ENCODE data around the gene OR8B12.

OR8B12 gene

DNA sequence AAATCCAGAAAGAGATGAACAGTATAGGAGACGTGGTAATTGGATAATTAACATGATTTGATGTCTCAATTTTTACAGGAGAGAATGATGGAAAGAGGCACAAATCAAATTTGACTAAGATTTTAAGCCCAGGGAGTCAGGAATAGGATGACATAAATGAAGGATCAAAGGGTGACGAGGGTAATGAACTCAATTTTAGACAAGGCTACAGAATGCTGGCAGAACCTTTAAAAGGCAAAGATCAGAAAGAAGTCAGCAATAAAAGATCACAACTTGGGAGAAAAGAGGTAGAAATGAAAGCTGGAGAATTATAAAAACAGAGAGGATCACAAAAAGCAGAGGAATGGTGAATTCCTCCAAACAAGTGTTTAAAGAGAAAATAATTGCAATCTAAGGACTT is 13.4 kb upstream of the OR8B12 start:
- H3K27me3 ChIP-seq (ENCODE audit: insufficient read depth, low read length, poor library complexity): no peaks in the 10 kb centered on the region
- no peak for ATAC-seq (ENCODE audit: insufficient read depth, low read depth)
- no peak overlapping the region for H3K27ac ChIP-seq (ENCODE audit: low read length)
- no peak overlapping the region for H3K4me2 ChIP-seq (ENCODE audit: insufficient read depth, low read length)
- TF ChIP-seq, protein P1, sequence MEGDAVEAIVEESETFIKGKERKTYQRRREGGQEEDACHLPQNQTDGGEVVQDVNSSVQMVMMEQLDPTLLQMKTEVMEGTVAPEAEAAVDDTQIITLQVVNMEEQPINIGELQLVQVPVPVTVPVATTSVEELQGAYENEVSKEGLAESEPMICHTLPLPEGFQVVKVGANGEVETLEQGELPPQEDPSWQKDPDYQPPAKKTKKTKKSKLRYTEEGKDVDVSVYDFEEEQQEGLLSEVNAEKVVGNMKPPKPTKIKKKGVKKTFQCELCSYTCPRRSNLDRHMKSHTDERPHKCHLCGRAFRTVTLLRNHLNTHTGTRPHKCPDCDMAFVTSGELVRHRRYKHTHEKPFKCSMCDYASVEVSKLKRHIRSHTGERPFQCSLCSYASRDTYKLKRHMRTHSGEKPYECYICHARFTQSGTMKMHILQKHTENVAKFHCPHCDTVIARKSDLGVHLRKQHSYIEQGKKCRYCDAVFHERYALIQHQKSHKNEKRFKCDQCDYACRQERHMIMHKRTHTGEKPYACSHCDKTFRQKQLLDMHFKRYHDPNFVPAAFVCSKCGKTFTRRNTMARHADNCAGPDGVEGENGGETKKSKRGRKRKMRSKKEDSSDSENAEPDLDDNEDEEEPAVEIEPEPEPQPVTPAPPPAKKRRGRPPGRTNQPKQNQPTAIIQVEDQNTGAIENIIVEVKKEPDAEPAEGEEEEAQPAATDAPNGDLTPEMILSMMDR (IDR thresholded peaks at IDR 0.05; ENCODE audit: borderline replicate concordance, extremely low read depth, low read length, poor library complexity, severe bottlenecking): no peak
- no peak for TF ChIP-seq EZH2 (IDR thresholded peaks at IDR 0.05; ENCODE audit: borderline replicate concordance, low read depth, low read length, severe bottlenecking)
- no peaks in the 10 kb centered on the region for H3K36me3 ChIP-seq (ENCODE audit: insufficient read depth, low read length)
- no peaks in the 10 kb centered on the region for H3K9me3 ChIP-seq (ENCODE audit: insufficient read depth, low read length, severe bottlenecking)
- H3K9ac ChIP-seq (ENCODE audit: low read depth, low read length): no peak overlapping the region
- DNase-seq: no peak
- H4K20me1 ChIP-seq (ENCODE audit: insufficient read depth, low read length): no peaks in the 10 kb centered on the region
- no peaks in the 10 kb centered on the region for H3K79me2 ChIP-seq (ENCODE audit: insufficient read depth, low read length)
- H3K4me3 ChIP-seq (ENCODE audit: low read depth in 1 of 2, low read length in 2 of 2): no peak overlapping the region
- no peaks in the 10 kb centered on the region for H3K4me1 ChIP-seq (ENCODE audit: insufficient read depth, low read length)
- H2AFZ ChIP-seq (ENCODE audit: low read depth, low read length): no peak overlapping the region

DNA sequence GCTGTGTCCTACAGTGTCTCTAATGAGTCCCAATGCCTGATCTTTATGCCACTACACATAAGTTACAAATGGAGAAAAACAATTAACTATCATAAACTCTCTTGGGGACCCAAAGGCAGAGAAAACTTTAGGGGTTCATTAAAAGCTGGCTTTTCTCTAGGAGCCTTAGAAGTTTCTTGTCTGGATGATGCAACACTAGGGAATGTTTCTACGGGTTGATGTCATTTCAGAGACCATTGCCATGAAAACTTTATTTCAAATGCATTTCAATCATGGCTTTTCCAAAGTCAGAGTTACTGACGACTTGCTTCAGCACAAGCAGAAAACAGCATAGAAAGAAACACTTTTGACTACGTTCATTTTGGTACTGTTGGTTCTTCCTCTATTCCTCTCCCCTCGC is 8.5 kb upstream of the OR8B12 start:
- no peak overlapping the region for H3K27ac ChIP-seq (ENCODE audit: low read length)
- DNase-seq (no peak), ATAC-seq (ENCODE audit: insufficient read depth, low read depth) (no peak)
- no peaks in the 10 kb centered on the region for H3K4me1 ChIP-seq (ENCODE audit: insufficient read depth, low read length)
- no peak overlapping the region for H3K9ac ChIP-seq (ENCODE audit: low read depth, low read length)
- H4K20me1 ChIP-seq (ENCODE audit: insufficient read depth, low read length): no peaks in the 10 kb centered on the region
- no peak overlapping the region for H3K4me3 ChIP-seq (ENCODE audit: low read depth in 1 of 2, low read length in 2 of 2)
- no peaks in the 10 kb centered on the region for H3K27me3 ChIP-seq (ENCODE audit: insufficient read depth, low read length, poor library complexity)
- H3K4me2 ChIP-seq (ENCODE audit: insufficient read depth, low read length): no peak overlapping the region
- H2AFZ ChIP-seq (ENCODE audit: low read depth, low read length): no peak overlapping the region
- H3K9me3 ChIP-seq (ENCODE audit: insufficient read depth, low read length, severe bottlenecking): no peaks in the 10 kb centered on the region
- H3K36me3 ChIP-seq (ENCODE audit: insufficient read depth, low read length): no peaks in the 10 kb centered on the region
- H3K79me2 ChIP-seq (ENCODE audit: insufficient read depth, low read length): no peaks in the 10 kb centered on the region
- TF ChIP-seq EZH2 (IDR thresholded peaks at IDR 0.05; ENCODE audit: borderline replicate concordance, low read depth, low read length, severe bottlenecking): no peak
- TF ChIP-seq, protein P1 (IDR thresholded peaks at IDR 0.05; ENCODE audit: borderline replicate concordance, extremely low read depth, low read length, poor library complexity, severe bottlenecking): no peak

DNA sequence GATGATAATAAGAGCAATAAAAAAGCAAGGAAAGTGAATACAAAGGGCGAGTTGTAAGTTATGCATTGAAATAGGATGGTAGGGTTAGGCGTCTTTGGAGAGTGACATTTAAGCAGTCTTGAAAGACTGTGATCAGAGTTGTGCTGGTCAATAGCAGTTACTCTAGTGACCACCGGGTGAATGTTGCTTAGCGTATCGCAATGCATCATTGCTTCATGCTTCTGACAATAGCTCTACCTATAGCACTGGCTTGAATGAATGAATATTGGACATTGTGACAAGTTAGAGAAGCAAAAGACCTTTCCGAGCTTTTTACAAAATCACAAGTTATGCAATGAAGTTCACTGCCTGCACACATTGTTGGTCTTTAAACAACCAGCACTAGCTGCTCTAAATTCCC is 7.7 kb upstream of the OR8B12 start:
- peaks cover 4% of the 10 kb centered on the region for H3K27me3 ChIP-seq (ENCODE audit: insufficient read depth, low read length, poor library complexity)
- TF ChIP-seq, protein P1 (IDR thresholded peaks at IDR 0.05; ENCODE audit: borderline replicate concordance, extremely low read depth, low read length, poor library complexity, severe bottlenecking): no peak
- TF ChIP-seq EZH2 (IDR thresholded peaks at IDR 0.05; ENCODE audit: borderline replicate concordance, low read depth, low read length, severe bottlenecking): no peak
- H3K9me3 ChIP-seq (ENCODE audit: insufficient read depth, low read length, severe bottlenecking): no peaks in the 10 kb centered on the region
- H3K36me3 ChIP-seq (ENCODE audit: insufficient read depth, low read length): no peaks in the 10 kb centered on the region
- no peaks in the 10 kb centered on the region for H3K4me1 ChIP-seq (ENCODE audit: insufficient read depth, low read length)
- no peak overlapping the region for H3K27ac ChIP-seq (ENCODE audit: low read length)
- H3K9ac ChIP-seq (ENCODE audit: low read depth, low read length): no peak overlapping the region
- H3K4me3 ChIP-seq (ENCODE audit: low read depth in 1 of 2, low read length in 2 of 2): no peak overlapping the region
- H3K79me2 ChIP-seq (ENCODE audit: insufficient read depth, low read length): no peaks in the 10 kb centered on the region
- no peak overlapping the region for H3K4me2 ChIP-seq (ENCODE audit: insufficient read depth, low read length)
- ATAC-seq (ENCODE audit: insufficient read depth, low read depth) (no peak), DNase-seq (no peak)
- H2AFZ ChIP-seq (ENCODE audit: low read depth, low read length): no peak overlapping the region
- no peaks in the 10 kb centered on the region for H4K20me1 ChIP-seq (ENCODE audit: insufficient read depth, low read length)

DNA sequence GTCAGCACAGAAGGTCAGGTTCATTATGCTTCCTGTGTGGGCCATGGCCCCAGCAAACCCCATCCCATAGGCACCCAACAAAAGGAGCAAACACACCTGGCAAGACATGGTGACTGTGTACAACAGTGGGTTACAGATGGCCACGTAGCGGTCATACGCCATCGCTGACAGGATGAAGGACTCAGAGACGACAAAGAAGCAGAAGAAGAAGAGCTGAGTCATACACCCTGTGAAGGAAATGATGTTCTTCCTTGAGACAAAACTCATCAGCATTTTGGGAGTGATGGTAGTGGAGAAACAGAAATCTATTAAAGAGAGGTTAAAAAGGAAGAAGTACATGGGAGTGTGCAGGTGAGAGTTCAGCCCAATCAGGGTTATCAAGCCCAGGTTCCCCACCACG is 309 bp downstream of the OR8B12 start:
- H3K36me3 ChIP-seq (ENCODE audit: insufficient read depth, low read length): no peaks in the 10 kb centered on the region
- H3K4me1 ChIP-seq (ENCODE audit: insufficient read depth, low read length): no peaks in the 10 kb centered on the region
- H3K27me3 ChIP-seq (ENCODE audit: insufficient read depth, low read length, poor library complexity): peaks cover 4% of the 10 kb centered on the region
- no peak for ATAC-seq (ENCODE audit: insufficient read depth, low read depth)
- no peak overlapping the region for H3K9ac ChIP-seq (ENCODE audit: low read depth, low read length)
- H3K79me2 ChIP-seq (ENCODE audit: insufficient read depth, low read length): no peaks in the 10 kb centered on the region
- H2AFZ ChIP-seq (ENCODE audit: low read depth, low read length): no peak overlapping the region
- no peak overlapping the region for H3K4me3 ChIP-seq (ENCODE audit: low read depth in 1 of 2, low read length in 2 of 2)
- no peak for DNase-seq
- H3K27ac ChIP-seq (ENCODE audit: low read length): no peak overlapping the region
- no peak overlapping the region for H3K4me2 ChIP-seq (ENCODE audit: insufficient read depth, low read length)
- TF ChIP-seq, protein P1 (IDR thresholded peaks at IDR 0.05; ENCODE audit: borderline replicate concordance, extremely low read depth, low read length, poor library complexity, severe bottlenecking): no peak
- no peaks in the 10 kb centered on the region for H4K20me1 ChIP-seq (ENCODE audit: insufficient read depth, low read length)
- no peaks in the 10 kb centered on the region for H3K9me3 ChIP-seq (ENCODE audit: insufficient read depth, low read length, severe bottlenecking)
